GM12874 (cell line): ENCODE data around the gene SOS1.

ENCODE experiments used
- TF ChIP-seq, protein P1 (sequence below): IDR thresholded peaks from 2 replicates; pipeline ENCODE4 v1.5.1; 2011; ENCODE audit warnings: low read depth, mild to moderate bottlenecking, control low read depth, low read length, moderate library complexity; ENCODE audit not compliant: insufficient read depth

SOS1 gene

DNA sequence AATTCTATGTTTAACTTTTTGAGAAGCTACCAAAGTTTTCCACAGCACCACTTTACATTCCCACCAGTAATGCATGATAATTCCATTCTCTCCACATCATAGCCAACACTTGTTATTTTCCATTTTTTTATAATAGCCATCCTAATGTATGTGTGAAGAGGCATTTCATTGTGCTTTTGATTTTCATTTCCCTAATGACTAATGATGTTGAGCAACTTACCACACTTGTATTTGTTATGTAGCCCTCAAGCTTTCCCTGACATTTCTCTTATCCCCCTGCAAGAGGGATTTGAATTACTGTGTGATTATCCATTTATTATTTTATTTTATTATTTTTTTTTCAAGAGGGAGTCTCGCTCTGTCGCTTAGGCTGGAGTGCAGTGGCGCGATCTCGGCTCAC is 23.6 kb upstream of the SOS1 start:
- TF ChIP-seq, protein P1, sequence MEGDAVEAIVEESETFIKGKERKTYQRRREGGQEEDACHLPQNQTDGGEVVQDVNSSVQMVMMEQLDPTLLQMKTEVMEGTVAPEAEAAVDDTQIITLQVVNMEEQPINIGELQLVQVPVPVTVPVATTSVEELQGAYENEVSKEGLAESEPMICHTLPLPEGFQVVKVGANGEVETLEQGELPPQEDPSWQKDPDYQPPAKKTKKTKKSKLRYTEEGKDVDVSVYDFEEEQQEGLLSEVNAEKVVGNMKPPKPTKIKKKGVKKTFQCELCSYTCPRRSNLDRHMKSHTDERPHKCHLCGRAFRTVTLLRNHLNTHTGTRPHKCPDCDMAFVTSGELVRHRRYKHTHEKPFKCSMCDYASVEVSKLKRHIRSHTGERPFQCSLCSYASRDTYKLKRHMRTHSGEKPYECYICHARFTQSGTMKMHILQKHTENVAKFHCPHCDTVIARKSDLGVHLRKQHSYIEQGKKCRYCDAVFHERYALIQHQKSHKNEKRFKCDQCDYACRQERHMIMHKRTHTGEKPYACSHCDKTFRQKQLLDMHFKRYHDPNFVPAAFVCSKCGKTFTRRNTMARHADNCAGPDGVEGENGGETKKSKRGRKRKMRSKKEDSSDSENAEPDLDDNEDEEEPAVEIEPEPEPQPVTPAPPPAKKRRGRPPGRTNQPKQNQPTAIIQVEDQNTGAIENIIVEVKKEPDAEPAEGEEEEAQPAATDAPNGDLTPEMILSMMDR = no peak

DNA sequence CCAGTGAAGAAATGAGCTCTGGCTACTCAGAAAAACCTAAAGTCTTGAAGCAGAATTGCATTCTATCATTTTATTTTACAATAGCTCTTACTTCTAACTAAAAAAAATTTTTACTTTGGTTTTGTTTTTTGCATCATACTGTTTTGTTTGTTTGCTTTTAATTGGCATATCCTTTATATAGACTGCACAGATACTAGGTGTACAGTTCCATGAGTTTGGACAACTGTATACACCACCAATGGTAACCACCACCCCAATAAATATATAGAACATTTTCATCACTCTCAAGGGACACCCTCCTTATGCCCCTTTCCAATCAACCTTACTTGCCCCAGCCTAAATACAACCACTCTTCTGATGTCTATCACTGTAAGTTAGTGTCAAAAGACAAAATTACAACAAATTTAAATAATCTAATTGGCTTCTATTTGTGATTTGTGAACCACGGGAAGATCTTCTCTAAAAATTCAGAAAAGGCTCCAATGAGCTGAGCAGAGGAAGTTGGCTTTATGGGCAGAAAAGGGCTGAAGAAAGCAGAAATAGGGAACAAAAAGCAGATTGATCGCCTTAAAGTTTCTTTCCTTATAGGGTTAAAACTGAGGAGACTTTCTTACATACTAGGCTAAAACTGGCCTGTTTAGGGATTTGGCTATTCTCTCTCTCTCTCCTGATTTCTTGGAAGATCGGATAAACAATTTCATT is 22.2 kb upstream of the SOS1 start:
- TF ChIP-seq, protein P1 = no peak

DNA sequence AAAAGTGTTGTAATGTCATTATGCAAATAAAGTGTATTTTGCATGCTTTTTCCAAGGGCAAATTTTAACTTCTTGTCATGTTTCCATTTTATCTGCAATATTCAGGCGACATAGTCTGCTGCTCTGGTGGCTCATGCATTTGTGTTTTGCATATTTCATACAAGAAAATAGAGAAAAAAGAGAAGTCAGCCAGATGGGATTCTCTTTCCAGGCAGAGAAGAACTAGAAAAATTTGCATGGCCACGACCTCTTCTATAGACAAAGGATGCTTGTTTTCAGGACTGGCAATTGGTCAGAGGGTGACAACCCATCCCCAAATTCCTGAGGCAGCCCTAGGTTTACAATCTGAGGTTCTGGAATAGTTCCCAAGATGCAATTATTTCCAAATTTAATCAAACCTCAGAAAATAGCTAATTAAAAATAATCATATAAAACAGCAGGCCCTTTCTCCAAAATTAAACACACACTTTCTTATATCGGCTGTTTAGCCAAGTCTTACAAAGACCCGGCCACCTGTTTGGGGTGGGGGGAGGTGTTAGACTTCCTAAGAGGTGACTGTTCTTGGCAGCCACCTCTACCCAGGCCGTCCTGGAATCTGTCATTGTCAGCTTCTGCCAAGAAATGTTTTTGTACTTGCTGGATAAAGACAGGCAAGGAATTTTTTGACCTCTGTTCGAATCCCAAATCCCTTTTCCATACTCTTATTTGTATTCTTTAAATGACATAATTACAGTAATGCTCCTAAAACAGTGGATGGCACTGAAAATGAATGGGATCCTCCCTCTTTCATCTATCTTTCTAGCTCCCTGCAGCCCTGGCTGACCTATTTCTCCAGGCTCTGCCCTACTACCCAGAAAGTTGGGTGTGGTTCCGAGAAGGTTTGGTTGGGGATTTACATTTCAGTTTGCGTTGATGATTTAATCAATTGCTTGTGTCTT is 20.8 kb upstream of the SOS1 start:
- TF ChIP-seq, protein P1 = no peak

DNA sequence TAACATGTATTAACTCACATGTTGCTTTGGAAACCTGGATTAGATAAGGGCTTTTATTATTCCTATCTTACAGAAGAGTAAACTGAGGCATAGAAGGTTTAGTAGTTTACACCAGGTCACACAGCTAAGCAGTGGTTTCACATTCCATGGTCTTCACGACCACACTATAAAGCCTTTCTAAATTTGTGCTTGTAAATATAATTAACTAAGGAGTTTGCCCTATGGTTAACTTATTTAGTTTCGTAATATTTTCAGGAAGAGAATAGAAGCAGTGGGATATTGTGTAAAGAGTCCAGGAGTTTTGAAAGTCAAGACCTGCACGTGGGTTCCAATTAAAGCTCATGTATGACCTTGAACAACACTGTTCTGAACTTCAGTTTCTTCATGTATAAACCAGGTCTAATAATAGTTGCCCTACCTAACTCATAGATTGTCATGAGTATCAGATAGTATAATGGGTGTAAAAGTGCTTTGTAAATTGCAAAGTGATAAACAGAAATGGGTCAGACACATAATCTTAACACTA is 19.5 kb upstream of the SOS1 start:
- TF ChIP-seq, protein P1 = no peak

DNA sequence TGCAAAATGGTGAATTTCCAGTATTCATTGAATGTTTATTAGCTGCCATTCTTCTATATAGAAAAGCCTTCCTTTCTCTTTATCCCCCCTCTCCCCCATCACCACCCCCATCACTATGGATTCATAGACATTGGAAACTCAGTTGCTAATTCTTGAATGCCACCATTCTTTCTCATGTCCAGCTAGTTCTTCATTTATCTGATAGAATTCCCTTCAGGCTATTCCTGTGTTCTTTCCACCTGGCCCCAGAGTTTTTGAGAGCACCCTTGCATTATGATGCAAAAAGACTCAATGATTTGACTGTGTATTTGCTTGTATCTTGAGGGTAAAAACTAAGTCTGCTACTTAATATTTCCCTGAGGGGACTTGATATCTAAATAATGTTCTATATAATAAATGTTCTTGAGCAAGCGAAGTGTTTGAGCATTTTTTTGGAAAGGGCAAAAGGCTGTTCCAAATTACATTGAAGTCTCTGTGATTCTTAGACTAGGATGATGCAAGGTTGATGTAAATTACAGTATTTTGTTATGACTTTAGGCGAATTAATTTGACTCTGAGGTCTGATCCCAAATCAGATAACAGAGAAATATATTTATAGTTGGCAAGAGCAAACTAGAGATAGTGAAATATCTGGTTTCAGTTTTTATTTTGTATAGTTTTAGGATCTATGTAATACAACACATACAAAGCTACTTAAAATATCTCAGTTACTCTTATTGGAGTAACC is 18.8 kb upstream of the SOS1 start:
- TF ChIP-seq, protein P1 = no peak

DNA sequence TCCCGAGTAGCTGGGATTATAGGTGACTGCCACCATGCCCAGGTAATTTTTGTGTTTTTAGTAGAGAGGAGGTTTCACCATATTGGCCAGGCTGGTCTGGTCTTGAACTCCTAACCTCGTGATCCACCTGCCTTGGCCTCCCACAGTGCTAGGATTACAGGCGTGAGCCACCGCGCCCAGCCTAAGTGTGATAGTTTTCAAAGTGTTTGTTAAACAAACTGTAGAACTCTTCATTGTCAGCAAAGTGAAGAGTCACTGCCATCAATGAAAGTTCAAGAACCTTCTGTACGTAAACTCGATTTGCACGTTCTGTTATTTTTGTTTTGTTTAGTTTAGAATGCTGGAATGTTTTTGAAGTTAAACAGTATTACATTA is 18.0 kb upstream of the SOS1 start:
- TF ChIP-seq, protein P1 = no peak

DNA sequence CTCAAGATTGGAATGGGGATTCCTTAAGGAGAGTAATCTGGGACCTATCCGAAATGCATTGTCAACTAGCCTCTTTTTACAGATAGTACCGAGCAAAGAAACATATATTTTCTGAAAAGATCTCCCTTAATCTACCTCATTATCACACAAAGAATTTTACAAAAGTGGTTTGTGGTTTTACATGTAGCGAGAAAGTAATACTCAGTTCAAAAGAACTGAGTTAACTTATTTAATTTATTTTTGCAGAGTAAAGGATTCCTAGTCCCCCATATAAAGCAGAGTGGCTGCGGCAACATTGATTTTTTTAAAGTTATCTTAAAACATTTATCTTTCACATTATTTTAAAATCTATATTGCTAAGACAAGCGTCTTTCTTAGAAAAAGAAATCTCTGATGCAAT is 15.9 kb upstream of the SOS1 start:
- TF ChIP-seq, protein P1 = no peak
